Natural killer cell (primary cell): ENCODE data around the gene ARHGAP40. TPM values are rescaled to one million over a fixed set of nuclear protein-coding genes. Genes with fewer than 3 reads are reported as not detected.

Experiments used
- ATAC-seq, 3 donors: fragments of 150-1000 bp in 2 of 3; fragments of 200-7000 bp in 1 of 3; cut with Tn5 transposase; 1 replicate in 1 of 3; 2 replicates in 2 of 3; pipeline ENCODE4 v1.10.0; 2021; ENCODE audit warnings: mild to moderate bottlenecking in 2 of 3, moderate library complexity in 2 of 3
- DNase-seq, 2 donors: peaks; one replicate each; pipeline versions ENCODE4 v3.0.0 to v3.0.0-alpha.2; 2013 to 2021; ENCODE audit warnings: mixed read lengths in 1 of 2
- H3K27ac ChIP-seq: one replicate; pipeline ENCODE4 v1.5.1; 2013; ENCODE audit warnings: mild to moderate bottlenecking, low read length
- H3K27me3 ChIP-seq: one replicate; pipeline ENCODE4 v1.6.1; 2013; ENCODE audit warnings: low read length; ENCODE audit not compliant: control insufficient read depth, insufficient read depth
- H3K36me3 ChIP-seq: one replicate; pipeline ENCODE4 v1.6.1; 2013; ENCODE audit warnings: low read length; ENCODE audit not compliant: control insufficient read depth, insufficient read depth
- H3K4me1 ChIP-seq: one replicate; pipeline ENCODE4 v1.6.1; 2013; ENCODE audit warnings: low read length; ENCODE audit not compliant: control insufficient read depth, insufficient read depth
- H3K4me3 ChIP-seq: one replicate; pipeline ENCODE4 v1.5.1; 2013; ENCODE audit warnings: low read length
- H3K9me3 ChIP-seq: one replicate; pipeline ENCODE4 v1.6.1; 2013; ENCODE audit warnings: low read length; ENCODE audit not compliant: control insufficient read depth, insufficient read depth
- H3K27ac Mint-ChIP-seq, 2 donors: one replicate each; pipeline ENCODE4 v1.8.0; 2022; ENCODE audit warnings: mild to moderate bottlenecking in 2 of 2, mixed read lengths in 2 of 2, moderate library complexity in 1 of 2
- H3K27me3 Mint-ChIP-seq, 2 donors: one replicate each; pipeline ENCODE4 v1.8.0; 2022; ENCODE audit warnings: low read depth in 2 of 2, mixed read lengths in 2 of 2
- H3K36me3 Mint-ChIP-seq: one replicate; pipeline ENCODE4 v1.8.0; 2022; ENCODE audit warnings: mixed read lengths
- H3K4me1 Mint-ChIP-seq, 2 donors: one replicate each; pipeline ENCODE4 v1.8.0; 2022; ENCODE audit warnings: mixed read lengths in 2 of 2
- H3K4me3 Mint-ChIP-seq: one replicate; pipeline ENCODE4 v1.8.0; 2022; ENCODE audit warnings: mild to moderate bottlenecking, moderate library complexity, mixed read lengths
- H3K9me3 Mint-ChIP-seq, 2 donors: one replicate each; pipeline ENCODE4 v1.8.0; 2022; ENCODE audit warnings: mixed read lengths in 2 of 2
- CTCF ChIP-seq: fragments of 200-600 bp; IDR thresholded peaks from one replicate; pipeline ENCODE4 v1.8.0; 2022; ENCODE audit warnings: antibody characterized with exemption
- WGBS: methylation state at CpG from one replicate; pipeline ENCODE4 v1.1.7; 2013; ENCODE audit warnings: missing lambda C conversion rate; ENCODE audit not compliant: insufficient coverage; 5-methylcytosine and 5-hydroxymethylcytosine counted together
- intact Hi-C: fragments of 100-400 bp; cut with micrococcal nuclease; formaldehyde crosslinking; loops from one replicate; pipeline ENCODE4 v1.14.2; 2022
- total RNA-seq, 4 donors: library from RNA; stranded (reverse); fragments of 120-200 nt in 1 of 4; gene quantifications; one replicate each; pipeline versions ENCODE4 v1.2.3 to v1.2.4, GENCODE V29; 2013 to 2022

Gene ARHGAP40
- total RNA-seq, 3 donors from 2014 or later (not counting 1 experiment from before 2014, with no cell fraction given) = not detected

GRCh38 chr20:38628580-38629470 lies 27.2 kb downstream of the ARHGAP40 start:
- Mint-ChIP-seq H3K27ac (no peak overlapping the region), H3K27me3 (peaks cover 8 to 14% of the 10 kb centered on the region in 2 donors), H3K4me1 (peaks cover 0 to 5% of the 10 kb centered on the region in 2 donors), H3K36me3 (no peaks in the 10 kb centered on the region), H3K9me3 (no peaks in the 10 kb centered on the region), H3K4me3 (no peak overlapping the region)
- TF ChIP-seq CTCF = no peak
- no peak overlapping the region for H3K27ac ChIP-seq
- DNase-seq (no peak), ATAC-seq (no peak)
- H3K9me3 ChIP-seq = peaks cover 3% of the 10 kb centered on the region
- no peaks in the 10 kb centered on the region for H3K36me3 ChIP-seq
- 90% methylated on average over 9 of the region's 9 CpGs for WGBS
- intact Hi-C loops = no loop called here
- H3K27me3 ChIP-seq = no peaks in the 10 kb centered on the region
- H3K4me1 ChIP-seq = no peaks in the 10 kb centered on the region
- no peak overlapping the region for H3K4me3 ChIP-seq

- ATAC-seq (no peak), DNase-seq (no peak)
- no peaks in the 10 kb centered on the region for H3K9me3 Mint-ChIP-seq
- H3K4me1 Mint-ChIP-seq = peaks cover 0 to 6% of the 10 kb centered on the region in 2 donors
- H3K27me3 Mint-ChIP-seq = peaks cover 13 to 16% of the 10 kb centered on the region in 2 donors
- Histone ChIP-seq H3K27me3 (no peaks in the 10 kb centered on the region), H3K36me3 (no peaks in the 10 kb centered on the region), H3K27ac (no peak overlapping the region), H3K4me3 (no peak overlapping the region), H3K4me1 (no peaks in the 10 kb centered on the region), H3K9me3 (no peaks in the 10 kb centered on the region)
- no peak overlapping the region for H3K27ac Mint-ChIP-seq
- H3K4me3 Mint-ChIP-seq = no peak overlapping the region
- TF ChIP-seq CTCF = no peak
- H3K36me3 Mint-ChIP-seq = no peaks in the 10 kb centered on the region
- WGBS = 97% methylated on average over 1 of the region's 1 CpG
- intact Hi-C loops = loop anchor here (5.0 kb wide), 1 partner anchor 417 kb away; no protein-coding TSS in a partner anchor
These were observed 28.4 kb downstream of the ARHGAP40 start for GRCh38 chr20:38629979-38630378.

DNA sequence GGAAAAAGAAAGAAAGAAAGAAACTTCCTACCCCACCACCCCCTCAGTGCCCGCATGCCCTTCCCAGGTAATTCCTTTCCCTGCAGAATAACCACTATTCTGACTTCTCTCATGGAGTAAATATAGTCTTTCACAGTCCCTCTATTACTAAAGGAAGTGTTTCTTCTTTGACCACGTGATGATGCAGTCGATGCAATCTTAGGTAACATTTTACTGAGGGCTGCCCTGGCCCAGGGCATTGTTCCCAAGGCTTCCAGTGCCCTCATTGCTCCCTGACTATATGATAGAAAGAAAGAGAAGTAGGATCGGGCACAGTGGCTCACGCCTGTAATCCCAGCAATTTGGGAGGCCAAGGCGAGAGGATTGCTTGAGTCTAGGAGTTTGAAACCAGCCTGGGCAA lies 29.1 kb downstream of the ARHGAP40 start:
- Mint-ChIP-seq H3K27me3 (peaks cover 13 to 16% of the 10 kb centered on the region in 2 donors), H3K36me3 (no peaks in the 10 kb centered on the region), H3K27ac (no peak overlapping the region), H3K4me1 (peaks cover 0 to 6% of the 10 kb centered on the region in 2 donors), H3K4me3 (no peak overlapping the region), H3K9me3 (no peaks in the 10 kb centered on the region)
- 64% methylated on average over 5 of the region's 6 CpGs for WGBS
- Histone ChIP-seq H3K36me3 (no peaks in the 10 kb centered on the region), H3K4me3 (no peak overlapping the region), H3K4me1 (no peaks in the 10 kb centered on the region), H3K27me3 (no peaks in the 10 kb centered on the region), H3K27ac (no peak overlapping the region), H3K9me3 (no peaks in the 10 kb centered on the region)
- no peak for TF ChIP-seq CTCF
- intact Hi-C loops = loop anchor here (5.0 kb wide), 1 partner anchor 417 kb away; no protein-coding TSS in a partner anchor
- no peak for DNase-seq
- no peak for ATAC-seq
